Measurements from ENCODE around the gene PDE4B. TPM values are rescaled to one million over a fixed set of nuclear protein-coding genes. Genes with fewer than 3 reads are reported as not detected.

The PDE4B gene
- total and polyA plus RNA-seq, 9 of the 15 experiments (the other 6 are each of a cell fraction or from before 2014, with no cell fraction given), result 0.09 TPM; not detected in 8

- H3K27me3 ChIP-seq (ENCODE audit: control insufficient read depth in 2 of 2, insufficient read depth in 2 of 2, low read length in 2 of 2), result no peaks in the 10 kb centered on the region
- H3K79me2 ChIP-seq (ENCODE audit: control insufficient read depth, insufficient read depth, low read length), result no peaks in the 10 kb centered on the region
- ATAC-seq, result peak; percentile 90
- H3K27ac ChIP-seq (ENCODE audit: extremely low read depth, low read depth, low read length), result no peak overlapping the region
- peak in 2 of 4 experiments; percentile 20 to 42 for DNase-seq (ENCODE audit: extremely low read depth in 1 of 4, low spot score in 3 of 4)
- no peaks in the 10 kb centered on the region for H4K20me1 ChIP-seq (replicated peaks; ENCODE audit: control insufficient read depth, insufficient read depth, low read length)
- H2AFZ ChIP-seq (ENCODE audit: low read depth, low read length), result peak overlapping the region; percentile 7
- no peaks in the 10 kb centered on the region for H3K36me3 ChIP-seq (ENCODE audit: control insufficient read depth, insufficient read depth, low read length)
- CTCF ChIA-PET (ENCODE audit: low intra/inter-chr PET ratio), result no interaction called here
- WGBS (ENCODE audit: insufficient coverage, low coverage, missing lambda C conversion rate), result 0% methylated on average over 1 of the region's 1 CpG
- POLR2A ChIA-PET, result interaction anchor here (0.5 to 1.4 kb wide), 2 partner anchors 10 to 907 kb away, joined by 3 to 5 read pairs; no protein-coding TSS in a partner anchor
- H3K4me3 ChIP-seq, result no peak overlapping the region
- H3K4me2 ChIP-seq (ENCODE audit: insufficient read depth, low read length), result 0 out of 2 replicates have a peak overlapping the region, but pooled peaks have one; percentile 1
- H3K9me3 ChIP-seq (replicated peaks; ENCODE audit: control insufficient read depth, insufficient read depth, low read depth, low read length), result no peaks in the 10 kb centered on the region
- FAIRE-seq, result peak; percentile 83
- H3K9ac ChIP-seq (ENCODE audit: insufficient read depth in 1 of 2, low read depth in 2 of 2, low read length in 2 of 2), result no peak overlapping the region
- BruUV-seq (replicated peaks), result no TSS peak
- intact Hi-C loops (cut with micrococcal nuclease), result loop anchor here (5.0 kb wide), 1 partner anchor 135 kb away; no protein-coding TSS in a partner anchor
- 0 out of 5 replicates have a peak, but pooled peaks cover 0 to 3% of the 10 kb centered on the region in 2 experiments for H3K4me1 ChIP-seq (replicated peaks in 1 of 2; ENCODE audit: control insufficient read depth in 2 of 2, insufficient read depth in 2 of 2, low read length in 2 of 2)
- in situ Hi-C loops (cut with MboI), result no loop called here
- no peaks in the 10 kb centered on the region for H3K9me1 ChIP-seq (ENCODE audit: control insufficient read depth, insufficient read depth, low read length)
- TF ChIP-seq NFE2 (IDR thresholded peaks at IDR 0.05; ENCODE audit: low read depth), result 0 out of 2 replicates have a peak, but pooled peaks have one; percentile 18
- no peak for TF ChIP-seq ZFP30 (CRISPR knock-in tag; IDR thresholded peaks at IDR 0.05; ENCODE audit: borderline replicate concordance)
- 0 out of 2 replicates have a peak, but pooled peaks have one; percentile 31 for TF ChIP-seq EHMT2 (IDR thresholded peaks at IDR 0.05)
- TF ChIP-seq ARID1B (IDR thresholded peaks at IDR 0.05), result peak; percentile 38; the same call in 1 of the 2 replicates
- no peak for TF ChIP-seq ZBTB1 (CRISPR knock-in tag; IDR thresholded peaks at IDR 0.05; ENCODE audit: borderline replicate concordance, low read depth)
- TF ChIP-seq NONO (IDR thresholded peaks at IDR 0.05; ENCODE audit: low read depth in 2 of 2, low read length in 1 of 2), result no peak
- TF ChIP-seq JUN (IDR thresholded peaks at IDR 0.05; ENCODE audit: borderline replicate concordance, low read depth, low read length), result peak; percentile 61; the same call in 1 of the 2 replicates
- TF ChIP-seq JUN (CRISPR knock-in tag; IDR thresholded peaks at IDR 0.05; ENCODE audit: borderline replicate concordance), result no peak
- TF ChIP-seq HSF4 (CRISPR knock-in tag; IDR thresholded peaks at IDR 0.05; ENCODE audit: borderline replicate concordance), result no peak
- TF ChIP-seq CREM (IDR thresholded peaks at IDR 0.05; ENCODE audit: low read depth), result 0 out of 2 replicates have a peak, but pooled peaks have one; percentile 33
- TF ChIP-seq C11orf30 (IDR thresholded peaks at IDR 0.05; ENCODE audit: low read depth), result peak; percentile 68; the same call in 1 of the 2 replicates
- peak; percentile 62 for TF ChIP-seq NR2C1 (IDR thresholded peaks at IDR 0.05)
- peak; percentile 76 for TF ChIP-seq NR2C1 (tag; IDR thresholded peaks at IDR 0.05)
- TF ChIP-seq ZNF589 (CRISPR knock-in tag; IDR thresholded peaks at IDR 0.05; ENCODE audit: low read depth), result 0 out of 2 replicates have a peak, but pooled peaks have one; percentile 39
- TF ChIP-seq MAFF (IDR thresholded peaks at IDR 0.05; ENCODE audit: low read length), result 0 out of 2 replicates have a peak, but pooled peaks have one; percentile 1
- no peak for TF ChIP-seq HDAC3 (IDR thresholded peaks at IDR 0.05; ENCODE audit: borderline replicate concordance, partially characterized antibody)
- TF ChIP-seq THRAP3 (IDR thresholded peaks at IDR 0.05; ENCODE audit: borderline replicate concordance), result no peak
- no peak for TF ChIP-seq SMARCA5 (IDR thresholded peaks at IDR 0.05)
- TF ChIP-seq ATF3 (IDR thresholded peaks at IDR 0.05), result peak; percentile 71
- TF ChIP-seq ATF3 (CRISPR knock-in tag; conservative IDR thresholded peaks at IDR 0.05), result no peak
Measured at GRCh38 chr1:65812065-65812464, 19.4 kb downstream of the PDE4B start.
